Astrocyte (in vitro differentiated cells and primary cell): Measurements from ENCODE around the gene PRDM11. TPM values are rescaled to one million over a fixed set of nuclear protein-coding genes. Genes with fewer than 3 reads are reported as not detected.

Experiments used
- DNase-seq: peaks from one replicate; pipeline ENCODE4 v3.0.0-alpha.2; 2010; ENCODE audit warnings: low read depth
- FAIRE-seq: peaks from 2 replicates; lab custom pipeline; 2011; peaks lifted over from hg19 to GRCh38; lab: Jason Lieb, UNC
- H2AFZ ChIP-seq: 2 replicates; pipeline ENCODE4 v1.6.0; 2012; ENCODE audit warnings: low read depth, low read length, inconsistent platforms
- H3K27ac ChIP-seq: 2 replicates; pipeline ENCODE4 v1.5.1; 2011; ENCODE audit warnings: low read depth, low read length, inconsistent platforms
- H3K27me3 ChIP-seq: 2 replicates; pipeline ENCODE4 v1.6.0; 2011; ENCODE audit warnings: low read length, inconsistent platforms; ENCODE audit not compliant: insufficient read depth
- H3K36me3 ChIP-seq: 2 replicates; pipeline ENCODE4 v1.5.1; 2011; ENCODE audit warnings: low read length, inconsistent platforms; ENCODE audit not compliant: insufficient read depth
- H3K4me1 ChIP-seq: 2 replicates; pipeline ENCODE4 v1.5.1; 2011; ENCODE audit warnings: low read length, inconsistent platforms; ENCODE audit not compliant: insufficient read depth
- H3K4me2 ChIP-seq: 2 replicates; pipeline ENCODE4 v1.6.0; 2012; ENCODE audit warnings: low read length, inconsistent platforms
- H3K4me3 ChIP-seq: 2 replicates; pipeline ENCODE4 v1.5.1; 2011; ENCODE audit warnings: low read depth, mild to moderate bottlenecking, low read length, inconsistent platforms; ENCODE audit not compliant: insufficient read depth
- H3K79me2 ChIP-seq: 2 replicates; pipeline ENCODE4 v1.6.0; 2012; ENCODE audit warnings: mild to moderate bottlenecking, low read length, inconsistent platforms; ENCODE audit not compliant: insufficient read depth
- H3K9ac ChIP-seq: 2 replicates; pipeline ENCODE4 v1.6.0; 2012; ENCODE audit warnings: mild to moderate bottlenecking, low read length, inconsistent platforms
- H3K9me3 ChIP-seq: 2 replicates; pipeline ENCODE4 v1.5.1; 2012; ENCODE audit warnings: low read depth, mild to moderate bottlenecking, low read length, inconsistent platforms; ENCODE audit not compliant: insufficient read depth
- H4K20me1 ChIP-seq: 2 replicates; pipeline ENCODE4 v1.6.0; 2012; ENCODE audit warnings: low read length, inconsistent platforms; ENCODE audit not compliant: insufficient read depth
- H3K27ac Mint-ChIP-seq: one replicate; pipeline ENCODE4 v1.8.0; 2021; ENCODE audit warnings: mild to moderate bottlenecking, mixed read lengths; ENCODE audit not compliant: unreplicated experiment
- H3K27me3 Mint-ChIP-seq: one replicate; pipeline ENCODE4 v1.8.0; 2021; ENCODE audit warnings: low read depth, mixed read lengths; ENCODE audit not compliant: unreplicated experiment
- H3K36me3 Mint-ChIP-seq: one replicate; pipeline ENCODE4 v1.8.0; 2021; ENCODE audit warnings: low read depth, mixed read lengths; ENCODE audit not compliant: unreplicated experiment
- H3K4me1 Mint-ChIP-seq: one replicate; pipeline ENCODE4 v1.8.0; 2021; ENCODE audit warnings: low read depth, mixed read lengths; ENCODE audit not compliant: unreplicated experiment
- H3K4me3 Mint-ChIP-seq: one replicate; pipeline ENCODE4 v1.8.0; 2021; ENCODE audit warnings: mild to moderate bottlenecking, moderate library complexity, mixed read lengths; ENCODE audit not compliant: unreplicated experiment
- H3K9me3 Mint-ChIP-seq: one replicate; pipeline ENCODE4 v1.8.0; 2021; ENCODE audit warnings: mild to moderate bottlenecking, mixed read lengths; ENCODE audit not compliant: unreplicated experiment
- CTCF ChIP-seq: IDR thresholded peaks from 2 replicates; pipeline ENCODE4 v1.5.1; 2011; ENCODE audit warnings: low read depth, mild to moderate bottlenecking, inconsistent platforms, low read length, moderate library complexity; ENCODE audit not compliant: insufficient read depth
- EZH2 ChIP-seq: IDR thresholded peaks from 2 replicates; pipeline ENCODE4 v1.6.1; 2012; ENCODE audit warnings: mild to moderate bottlenecking, low read length, inconsistent platforms; ENCODE audit not compliant: insufficient read depth
- total RNA-seq: library from RNA; stranded (reverse); gene quantifications from 2 replicates; pipeline ENCODE4 v1.2.1, GENCODE V29; 2021

The PRDM11 gene
- total RNA-seq, 1 donor from 2014 or later = 9.1 TPM

DNA sequence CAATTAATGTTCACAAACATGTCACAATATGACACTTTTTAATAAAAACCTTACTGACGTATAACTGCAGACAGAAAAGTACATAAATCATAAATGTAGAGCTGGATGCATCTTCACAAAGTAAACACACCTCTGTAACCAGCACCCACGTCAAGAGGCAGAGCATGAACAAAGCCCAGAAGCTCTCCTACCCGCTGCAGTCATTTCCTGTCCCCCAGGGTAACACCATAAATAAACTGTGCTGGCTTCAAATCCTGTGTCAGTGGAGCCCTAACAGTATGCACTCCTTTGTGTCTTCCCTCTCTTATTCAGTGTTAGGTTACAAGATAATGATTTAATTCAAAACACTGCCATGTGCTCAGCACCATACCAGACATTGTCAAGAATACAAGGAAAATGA is 134.0 kb downstream of the PRDM11 start:
- Histone ChIP-seq H3K27me3 (peaks cover 13% of the 10 kb centered on the region), H3K4me2 (no peak overlapping the region), H3K9ac (no peak overlapping the region), H3K9me3 (no peaks in the 10 kb centered on the region), H3K4me1 (no peaks in the 10 kb centered on the region), H3K79me2 (no peaks in the 10 kb centered on the region), H2AFZ (no peak overlapping the region), H3K4me3 (no peak overlapping the region), H4K20me1 (no peaks in the 10 kb centered on the region), H3K36me3 (no peaks in the 10 kb centered on the region), H3K27ac (no peak overlapping the region)
- Mint-ChIP-seq H3K4me1 (peaks cover 3% of the 10 kb centered on the region), H3K4me3 (no peak overlapping the region), H3K36me3 (peaks cover 2% of the 10 kb centered on the region), H3K9me3 (peaks cover 16% of the 10 kb centered on the region), H3K27me3 (peaks cover 38% of the 10 kb centered on the region), H3K27ac (no peak overlapping the region)
- TF ChIP-seq EZH2 = no peak
- TF ChIP-seq CTCF = no peak
- no peak for DNase-seq
- no peak for FAIRE-seq

DNA sequence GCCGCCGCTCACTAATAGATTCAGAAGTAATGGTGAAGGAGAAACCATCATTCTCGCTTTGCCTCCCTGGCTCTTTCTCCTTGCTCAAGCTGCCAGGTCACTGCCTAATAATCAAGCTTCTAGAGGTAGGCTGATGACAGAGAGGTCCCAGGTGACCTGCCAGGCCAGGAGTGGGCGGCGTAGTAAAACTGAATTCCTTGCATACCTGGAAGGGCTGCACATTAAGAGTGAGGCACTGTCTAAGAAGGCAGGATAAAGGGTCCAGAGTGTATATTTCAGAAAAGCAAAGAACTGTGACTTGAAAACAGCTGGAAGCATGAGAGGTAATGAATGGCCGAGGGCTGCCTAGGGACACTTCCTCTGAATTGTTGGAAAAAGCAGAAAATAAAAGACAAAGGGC is 135.6 kb downstream of the PRDM11 start:
- Histone ChIP-seq H3K79me2 (no peaks in the 10 kb centered on the region), H3K4me3 (no peak overlapping the region), H2AFZ (no peak overlapping the region), H4K20me1 (no peaks in the 10 kb centered on the region), H3K27me3 (peaks cover 28% of the 10 kb centered on the region), H3K27ac (no peak overlapping the region), H3K9me3 (peaks cover under 1% of the 10 kb centered on the region), H3K36me3 (no peaks in the 10 kb centered on the region), H3K4me2 (no peak overlapping the region), H3K9ac (no peak overlapping the region), H3K4me1 (peaks cover 4% of the 10 kb centered on the region)
- peaks cover 2% of the 10 kb centered on the region for H3K36me3 Mint-ChIP-seq
- DNase-seq (no peak), FAIRE-seq (no peak)
- TF ChIP-seq EZH2 (no peak), CTCF (no peak)
- no peak overlapping the region for H3K27ac Mint-ChIP-seq
- H3K27me3 Mint-ChIP-seq = peaks cover 46% of the 10 kb centered on the region
- H3K9me3 Mint-ChIP-seq = peaks cover 18% of the 10 kb centered on the region
- peaks cover 3% of the 10 kb centered on the region for H3K4me1 Mint-ChIP-seq
- no peak overlapping the region for H3K4me3 Mint-ChIP-seq

Other genes with a start within 250 kb of the PRDM11 start
- 96.8 and 101 TPM in 2 replicates for gene TP53I11, start 195.8 kb upstream of the PRDM11 start, total RNA-seq
- 0.50 and 1.4 TPM in 2 replicates for gene SYT13, start 139.7 kb downstream of the PRDM11 start, total RNA-seq